ENCODE results near the gene PDE10A.

PDE10A gene

GRCh38 chr6:165389534-165389933 lies 273.5 kb downstream of the PDE10A start:
- DNase-seq (ENCODE audit: low spot score) = no peak

- no peak for DNase-seq (ENCODE audit: low spot score)
These were observed 279.7 kb downstream of the PDE10A start for GRCh38 chr6:165383323-165383722.

- DNase-seq (ENCODE audit: low spot score) = no peak
These were observed 286.9 kb downstream of the PDE10A start for GRCh38 chr6:165376100-165376499.

- no peak for DNase-seq (ENCODE audit: low spot score)
These were observed 297.7 kb downstream of the PDE10A start for GRCh38 chr6:165365371-165365770.

GRCh38 chr6:165345700-165346099 lies 317.3 kb downstream of the PDE10A start:
- no peak for DNase-seq (ENCODE audit: low spot score)

- no peak for DNase-seq (ENCODE audit: low spot score)
These were observed 322.5 kb downstream of the PDE10A start for GRCh38 chr6:165340532-165340931.

GRCh38 chr6:165325609-165326008 lies 337.4 kb downstream of the PDE10A start:
- DNase-seq (ENCODE audit: low spot score) = no peak

GRCh38 chr6:165321555-165322145 lies 341.4 kb downstream of the PDE10A start:
- DNase-seq (ENCODE audit: low spot score) = no peak

GRCh38 chr6:165321150-165321549 lies 341.9 kb downstream of the PDE10A start:
- DNase-seq (ENCODE audit: low spot score) = no peak

- no peak for DNase-seq (ENCODE audit: low spot score)
These were observed 345.3 kb downstream of the PDE10A start for GRCh38 chr6:165317723-165318122.

GRCh38 chr6:165308926-165309731 lies 353.9 kb downstream of the PDE10A start, which contains the start of gene C6orf118:
C6orf118 (minus strand) TSS chr6:165309605; CDS start chr6:165309586, 19 bp downstream.
- peak; percentile 39 for DNase-seq (ENCODE audit: low spot score)

- no peak for DNase-seq (ENCODE audit: low spot score)
These were observed 356.1 kb downstream of the PDE10A start for GRCh38 chr6:165306955-165307354.

- DNase-seq (ENCODE audit: low spot score) = no peak
These were observed 361.4 kb downstream of the PDE10A start for GRCh38 chr6:165301372-165302246.

- DNase-seq (ENCODE audit: low spot score) = no peak
These were observed 362.6 kb downstream of the PDE10A start for GRCh38 chr6:165300422-165300936.

GRCh38 chr6:165298875-165299274 lies 364.2 kb downstream of the PDE10A start:
- no peak for DNase-seq (ENCODE audit: low spot score)

- DNase-seq (ENCODE audit: low spot score) = no peak
These were observed 364.6 kb downstream of the PDE10A start for GRCh38 chr6:165298402-165298801.

- no peak for DNase-seq (ENCODE audit: low spot score)
These were observed 370.4 kb downstream of the PDE10A start for GRCh38 chr6:165292657-165293056.

Measured in SW480 (cell line).